Thoracic aorta (tissue), 2 donors: Measurements from ENCODE around the gene DPYD. TPM values are rescaled to one million over a fixed set of nuclear protein-coding genes. Genes with fewer than 3 reads are reported as not detected.

Source experiments
- ATAC-seq: fragments of 150-250 bp; one replicate; pipeline ENCODE4 v1.8.0; 2017; ENCODE audit warnings: low read depth; ENCODE audit not compliant: insufficient number of reproducible peaks, low FRiP score
- DNase-seq: peaks from one replicate; pipeline ENCODE4 v3.0.0-alpha.2; 2020; ENCODE audit warnings: low spot score
- H3K27ac ChIP-seq, 2 donors: fragments of 200-600 bp; sonication (generic); 1 replicate in 1 of 2; 2 replicates in 1 of 2; pipeline ENCODE4 v1.5.1; 2016; ENCODE audit warnings: mild to moderate bottlenecking in 2 of 2, moderate library complexity in 2 of 2
- H3K27me3 ChIP-seq: fragments of 200-600 bp; sonication (generic); replicated peaks from 2 replicates; pipeline ENCODE4 v1.6.0; 2016; ENCODE audit warnings: mild to moderate bottlenecking; ENCODE audit not compliant: insufficient read depth
- H3K36me3 ChIP-seq: fragments of 200-600 bp; sonication (generic); one replicate; pipeline ENCODE4 v1.5.1; 2016
- H3K4me1 ChIP-seq, 2 donors: fragments of 200-600 bp; sonication (generic); 1 replicate in 1 of 2; 2 replicates in 1 of 2; pipeline versions ENCODE4 v1.5.1 to v1.6.0; 2016; ENCODE audit warnings: low read depth in 2 of 2, mild to moderate bottlenecking in 1 of 2; ENCODE audit not compliant: control insufficient read depth in 1 of 2
- H3K4me3 ChIP-seq: fragments of 200-600 bp; sonication (generic); 2 replicates; pipeline ENCODE4 v1.5.1; 2016; ENCODE audit warnings: mild to moderate bottlenecking
- H3K9me3 ChIP-seq: fragments of 200-600 bp; sonication (generic); 2 replicates; pipeline ENCODE4 v1.5.1; 2016
- total RNA-seq, 2 donors: library from RNA; depleted of rRNA; stranded (reverse); fragments of >200 nt; gene quantifications; one replicate each; pipeline versions ENCODE4 v1.1.0 to v1.2.3, GENCODE V29; 2016
- TF ChIP-seq, protein P1 (sequence below): fragments of 200-600 bp; sonication (generic); IDR thresholded peaks from one replicate; pipeline ENCODE4 v1.5.1; 2019; ENCODE audit warnings: antibody characterized with exemption

Gene DPYD
- total RNA-seq, 2 donors from 2014 or later: 29.1 to 44.2 TPM

DNA sequence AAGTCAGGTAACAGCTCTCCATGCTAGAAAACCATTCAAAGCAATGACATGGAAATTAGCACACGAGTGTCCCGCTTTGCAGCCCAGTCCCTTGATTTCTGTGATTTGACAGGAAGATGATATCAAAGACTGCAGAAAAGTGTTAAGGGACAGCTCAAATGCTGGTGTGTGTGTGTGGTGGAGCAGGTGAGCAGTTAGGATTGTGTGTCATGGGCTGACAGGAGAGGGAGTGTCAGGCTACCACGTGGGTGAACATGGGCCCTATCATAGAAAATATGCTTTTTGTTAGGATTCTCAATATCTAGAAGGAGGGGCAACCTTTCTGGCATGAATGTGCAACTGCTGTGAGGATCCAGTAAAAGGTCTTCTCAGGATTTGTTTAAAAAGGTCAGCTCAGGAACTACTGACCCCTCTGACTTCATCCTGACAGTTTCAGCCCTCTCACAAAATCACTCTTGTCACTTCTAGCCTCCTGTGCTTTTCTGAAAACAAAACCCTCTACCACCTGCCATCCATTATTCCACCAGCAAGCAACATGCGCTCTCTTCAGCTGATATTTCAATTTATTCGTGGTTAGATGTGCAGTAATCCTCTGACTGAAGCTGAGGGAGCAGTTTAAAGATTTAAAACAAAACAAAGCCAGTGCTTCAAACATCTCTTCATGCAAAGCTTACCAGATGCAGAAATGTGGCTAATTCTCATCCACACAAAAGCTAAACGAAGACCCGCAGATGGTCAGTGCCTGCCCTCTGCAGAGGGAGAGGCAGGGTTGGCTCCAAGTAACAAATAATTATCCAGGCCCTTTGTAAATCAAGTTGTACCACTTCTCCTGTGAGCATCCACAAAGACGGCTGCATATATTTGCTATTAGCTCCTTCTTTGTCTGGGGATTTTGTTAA, 801.3 kb downstream of the DPYD start:
- no peaks in the 10 kb centered on the region for H3K4me1 ChIP-seq
- H3K9me3 ChIP-seq: no peaks in the 10 kb centered on the region
- H3K36me3 ChIP-seq: no peaks in the 10 kb centered on the region
- no peak for DNase-seq
- TF ChIP-seq, protein P1, sequence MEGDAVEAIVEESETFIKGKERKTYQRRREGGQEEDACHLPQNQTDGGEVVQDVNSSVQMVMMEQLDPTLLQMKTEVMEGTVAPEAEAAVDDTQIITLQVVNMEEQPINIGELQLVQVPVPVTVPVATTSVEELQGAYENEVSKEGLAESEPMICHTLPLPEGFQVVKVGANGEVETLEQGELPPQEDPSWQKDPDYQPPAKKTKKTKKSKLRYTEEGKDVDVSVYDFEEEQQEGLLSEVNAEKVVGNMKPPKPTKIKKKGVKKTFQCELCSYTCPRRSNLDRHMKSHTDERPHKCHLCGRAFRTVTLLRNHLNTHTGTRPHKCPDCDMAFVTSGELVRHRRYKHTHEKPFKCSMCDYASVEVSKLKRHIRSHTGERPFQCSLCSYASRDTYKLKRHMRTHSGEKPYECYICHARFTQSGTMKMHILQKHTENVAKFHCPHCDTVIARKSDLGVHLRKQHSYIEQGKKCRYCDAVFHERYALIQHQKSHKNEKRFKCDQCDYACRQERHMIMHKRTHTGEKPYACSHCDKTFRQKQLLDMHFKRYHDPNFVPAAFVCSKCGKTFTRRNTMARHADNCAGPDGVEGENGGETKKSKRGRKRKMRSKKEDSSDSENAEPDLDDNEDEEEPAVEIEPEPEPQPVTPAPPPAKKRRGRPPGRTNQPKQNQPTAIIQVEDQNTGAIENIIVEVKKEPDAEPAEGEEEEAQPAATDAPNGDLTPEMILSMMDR: no peak
- H3K4me3 ChIP-seq: no peak overlapping the region
- no peaks in the 10 kb centered on the region for H3K27me3 ChIP-seq
- no peak for ATAC-seq
- H3K27ac ChIP-seq: no peak overlapping the region

DNA sequence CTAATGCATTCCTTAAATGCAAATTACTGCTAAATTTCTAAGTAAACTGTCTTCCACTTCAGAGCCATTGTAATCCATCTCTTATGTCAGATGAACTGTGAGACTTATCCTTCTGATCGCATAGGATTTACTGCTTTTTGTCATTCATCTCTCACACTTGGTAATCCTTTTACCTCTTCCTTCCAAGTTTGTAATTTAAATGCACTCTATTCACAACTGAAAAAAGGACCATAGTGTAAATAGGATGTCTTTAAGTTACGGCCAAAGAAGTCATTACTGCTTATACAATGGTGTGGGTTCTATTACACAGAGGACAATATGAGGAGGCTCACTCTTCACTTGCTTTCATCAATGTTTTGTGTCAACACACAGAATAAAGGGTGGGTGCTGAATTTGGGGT, 806.0 kb downstream of the DPYD start:
- H3K4me3 ChIP-seq: no peak overlapping the region
- H3K9me3 ChIP-seq: no peaks in the 10 kb centered on the region
- no peaks in the 10 kb centered on the region for H3K36me3 ChIP-seq
- TF ChIP-seq, protein P1: no peak
- H3K27me3 ChIP-seq: no peaks in the 10 kb centered on the region
- no peaks in the 10 kb centered on the region for H3K4me1 ChIP-seq
- H3K27ac ChIP-seq: no peak overlapping the region
- ATAC-seq (no peak), DNase-seq (no peak)

DNA sequence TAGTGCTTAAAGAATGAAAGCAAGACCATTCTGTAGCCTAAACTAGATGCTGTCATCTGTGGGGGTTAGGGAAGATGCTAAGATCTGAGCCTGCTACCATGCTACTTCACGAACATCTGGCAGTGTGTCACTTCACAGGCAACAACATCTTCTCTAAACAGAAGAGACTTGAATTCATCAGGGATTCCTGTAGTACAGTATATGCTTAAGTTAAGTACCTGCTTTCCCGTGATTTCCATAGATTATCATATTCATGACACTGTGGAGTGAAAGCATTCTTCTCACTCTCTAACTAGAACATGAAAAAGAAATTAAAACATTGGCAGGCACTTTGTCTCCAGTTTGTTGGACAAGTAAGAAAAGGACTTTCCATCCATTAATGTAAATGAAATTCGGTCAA, 808.4 kb downstream of the DPYD start:
- no peaks in the 10 kb centered on the region for H3K36me3 ChIP-seq
- TF ChIP-seq, protein P1: no peak
- ATAC-seq: no peak

DNA sequence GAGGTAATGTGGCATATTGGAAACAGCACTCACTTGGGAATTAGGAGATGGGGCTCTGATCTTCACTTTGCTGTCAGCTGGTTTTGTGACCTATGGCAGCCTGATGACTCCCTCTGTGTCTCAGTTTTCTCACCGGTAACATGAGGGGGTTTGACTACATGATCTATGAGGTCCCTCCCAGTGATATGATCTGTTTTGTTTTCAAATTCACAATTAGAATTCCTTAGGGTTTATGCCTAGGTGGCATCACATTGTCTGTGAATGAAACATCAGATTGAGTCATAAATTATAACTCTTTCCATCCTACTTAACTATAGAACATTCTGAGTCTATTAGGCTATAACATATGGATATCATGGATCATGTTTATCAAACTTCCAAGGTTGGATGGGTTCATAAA, 812.7 kb downstream of the DPYD start:
- Histone ChIP-seq H3K9me3 (no peaks in the 10 kb centered on the region), H3K27me3 (no peaks in the 10 kb centered on the region), H3K36me3 (no peaks in the 10 kb centered on the region), H3K4me1 (no peaks in the 10 kb centered on the region), H3K4me3 (no peak overlapping the region), H3K27ac (no peak overlapping the region)
- TF ChIP-seq, protein P1: no peak
- ATAC-seq (no peak), DNase-seq (no peak)

More for the DNA sequence above, 808.4 kb downstream of the DPYD start:
- H3K4me3 ChIP-seq: no peak overlapping the region
- no peak for DNase-seq
- no peaks in the 10 kb centered on the region for H3K9me3 ChIP-seq
- no peaks in the 10 kb centered on the region for H3K4me1 ChIP-seq
- no peak overlapping the region for H3K27ac ChIP-seq
- H3K27me3 ChIP-seq: no peaks in the 10 kb centered on the region

DNA sequence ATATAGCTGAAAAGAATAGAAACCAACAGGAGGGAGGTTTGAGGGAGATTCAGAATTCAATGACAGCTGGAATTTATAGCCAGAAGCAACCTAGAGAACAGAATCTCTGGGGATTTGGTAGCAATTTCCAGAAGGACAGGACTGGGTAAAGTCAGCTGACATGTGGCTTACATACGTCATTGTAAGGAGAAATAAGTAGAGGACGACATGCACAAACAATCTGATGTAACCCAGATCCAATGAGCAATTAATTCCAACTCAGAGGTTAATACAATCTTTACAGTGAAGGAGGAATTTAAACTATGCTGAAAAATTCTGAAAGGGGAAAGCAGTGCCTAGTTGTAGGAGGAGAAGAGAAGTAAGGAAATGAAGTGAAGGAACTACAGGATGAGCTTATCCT, 815.3 kb downstream of the DPYD start:
- Histone ChIP-seq H3K27me3 (no peaks in the 10 kb centered on the region), H3K27ac (no peak overlapping the region), H3K4me3 (no peak overlapping the region), H3K36me3 (no peaks in the 10 kb centered on the region), H3K9me3 (no peaks in the 10 kb centered on the region), H3K4me1 (no peaks in the 10 kb centered on the region)
- TF ChIP-seq, protein P1: no peak
- ATAC-seq (no peak), DNase-seq (no peak)
